Cardiac fibroblast (primary cell): ENCODE measurements around the gene MMP28.

ENCODE experiments used
- DNase-seq, 2 donors: peaks; one replicate each; pipeline versions ENCODE4 v3.0.0 to v3.0.0-alpha.2; 2010; ENCODE audit warnings: low read depth in 2 of 2
- H3K4me3 ChIP-seq, 2 donors: replicated peaks in 1 of 2; 1 replicate in 1 of 2; 2 replicates in 1 of 2; pipeline ENCODE4 v1.5.1; 2011; ENCODE audit warnings: low read depth in 2 of 2, low read length in 2 of 2, mild to moderate bottlenecking in 2 of 2, moderate library complexity in 1 of 2
- TF ChIP-seq, protein P1 (sequence below): IDR thresholded peaks from one replicate; pipeline ENCODE4 v1.5.1; 2011; ENCODE audit warnings: low read depth, mild to moderate bottlenecking, low read length, inconsistent platforms

Gene MMP28

DNA sequence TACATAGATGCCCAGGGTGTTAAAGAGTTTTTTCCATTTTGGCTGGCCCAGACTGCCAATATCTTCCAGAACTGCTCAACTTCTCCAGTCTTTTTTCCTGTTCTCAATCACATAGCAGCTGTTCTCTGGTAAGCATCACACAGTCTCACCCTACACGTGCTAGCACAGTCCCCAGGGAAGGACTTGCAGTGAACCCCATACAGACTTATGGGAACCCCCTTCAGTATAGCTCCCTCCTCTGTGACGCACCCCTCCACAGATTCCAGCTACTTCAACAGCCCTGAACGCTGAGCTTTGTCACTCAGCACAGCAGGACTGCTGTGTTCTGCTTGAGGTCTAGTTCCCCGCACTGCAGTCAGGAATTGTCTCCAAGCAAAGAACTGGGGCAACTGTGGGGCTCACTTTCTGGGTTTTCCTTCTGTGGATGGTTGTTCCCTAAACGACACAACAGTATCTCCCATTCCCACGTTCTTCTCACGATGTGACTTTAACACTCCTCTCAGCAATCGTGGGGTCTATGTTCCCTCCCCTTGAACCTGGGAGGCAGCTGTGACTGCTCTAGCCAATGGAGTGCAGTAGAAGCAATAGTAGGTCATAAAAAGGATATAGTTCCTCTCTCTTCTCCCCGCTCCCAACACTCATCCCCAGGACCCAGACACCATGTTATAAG is 3.6 kb downstream of the MMP28 start:
- H3K4me3 ChIP-seq: no peak overlapping the region
- TF ChIP-seq, protein P1, sequence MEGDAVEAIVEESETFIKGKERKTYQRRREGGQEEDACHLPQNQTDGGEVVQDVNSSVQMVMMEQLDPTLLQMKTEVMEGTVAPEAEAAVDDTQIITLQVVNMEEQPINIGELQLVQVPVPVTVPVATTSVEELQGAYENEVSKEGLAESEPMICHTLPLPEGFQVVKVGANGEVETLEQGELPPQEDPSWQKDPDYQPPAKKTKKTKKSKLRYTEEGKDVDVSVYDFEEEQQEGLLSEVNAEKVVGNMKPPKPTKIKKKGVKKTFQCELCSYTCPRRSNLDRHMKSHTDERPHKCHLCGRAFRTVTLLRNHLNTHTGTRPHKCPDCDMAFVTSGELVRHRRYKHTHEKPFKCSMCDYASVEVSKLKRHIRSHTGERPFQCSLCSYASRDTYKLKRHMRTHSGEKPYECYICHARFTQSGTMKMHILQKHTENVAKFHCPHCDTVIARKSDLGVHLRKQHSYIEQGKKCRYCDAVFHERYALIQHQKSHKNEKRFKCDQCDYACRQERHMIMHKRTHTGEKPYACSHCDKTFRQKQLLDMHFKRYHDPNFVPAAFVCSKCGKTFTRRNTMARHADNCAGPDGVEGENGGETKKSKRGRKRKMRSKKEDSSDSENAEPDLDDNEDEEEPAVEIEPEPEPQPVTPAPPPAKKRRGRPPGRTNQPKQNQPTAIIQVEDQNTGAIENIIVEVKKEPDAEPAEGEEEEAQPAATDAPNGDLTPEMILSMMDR: no peak
- DNase-seq: no peak

DNA sequence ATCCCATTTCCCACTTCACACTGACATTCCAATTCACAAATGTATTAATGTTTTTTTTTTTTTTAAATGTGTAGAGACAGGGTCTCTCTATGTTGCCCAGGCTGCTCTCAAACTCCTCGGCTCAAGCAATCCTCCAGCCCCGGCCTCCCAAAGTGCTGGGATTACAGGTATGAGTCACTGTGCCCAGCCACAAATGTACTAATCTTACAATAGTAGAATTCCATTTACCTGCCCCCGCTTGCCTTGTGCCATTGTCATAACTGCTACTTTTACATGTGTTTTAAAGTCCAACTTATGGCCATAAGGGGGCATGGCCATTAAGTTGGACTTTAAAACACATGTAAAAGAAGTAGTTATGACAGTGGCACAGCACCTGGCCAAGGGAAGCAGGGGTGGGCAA is 4.6 kb downstream of the MMP28 start:
- DNase-seq: peak in 1 of 2 donors; percentile 26
- TF ChIP-seq, protein P1: no peak
- no peak overlapping the region for H3K4me3 ChIP-seq

DNA sequence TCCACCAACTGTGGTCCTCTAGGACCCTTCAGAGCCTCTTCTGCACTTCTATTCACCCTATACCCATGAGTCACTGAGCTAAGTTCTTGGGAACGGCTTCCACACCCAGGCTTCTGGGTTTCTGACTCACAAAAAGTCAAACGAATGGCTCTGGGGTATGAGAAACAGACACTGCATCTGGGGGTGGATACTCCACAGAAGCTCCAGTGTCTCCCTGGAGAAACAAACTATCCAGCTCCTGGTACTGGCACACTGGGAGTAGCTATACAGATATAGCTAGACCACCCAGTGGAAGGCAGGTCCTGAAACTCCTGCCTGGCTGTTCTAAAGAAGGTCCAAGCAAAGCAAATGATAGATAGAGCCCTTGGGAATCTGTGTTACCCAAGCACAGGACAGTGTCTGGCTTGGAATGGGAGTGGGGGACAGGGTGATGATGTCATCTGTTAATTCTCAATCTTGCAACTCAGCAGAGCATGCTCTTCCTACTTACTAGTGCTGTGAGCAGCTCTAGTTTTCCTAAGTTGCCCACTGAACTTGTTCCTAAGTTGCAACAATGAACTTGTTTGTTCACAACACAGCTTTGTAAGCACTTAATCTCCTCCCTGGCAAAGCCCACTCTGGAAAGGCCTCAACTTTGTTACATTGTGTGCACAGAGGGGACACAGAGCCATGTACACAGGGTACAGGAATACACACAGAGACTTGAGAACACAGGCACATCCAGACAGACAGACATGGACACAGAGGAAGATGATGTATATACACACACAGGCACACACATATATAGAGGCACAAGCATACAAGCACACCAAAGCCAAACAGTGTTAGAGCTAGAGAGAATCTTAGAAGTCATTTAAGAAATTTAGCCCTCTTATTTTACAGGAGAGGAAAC is 6.7 kb downstream of the MMP28 start:
- TF ChIP-seq, protein P1: no peak
- no peak overlapping the region for H3K4me3 ChIP-seq
- DNase-seq: peak; percentile 72 to 92

DNA sequence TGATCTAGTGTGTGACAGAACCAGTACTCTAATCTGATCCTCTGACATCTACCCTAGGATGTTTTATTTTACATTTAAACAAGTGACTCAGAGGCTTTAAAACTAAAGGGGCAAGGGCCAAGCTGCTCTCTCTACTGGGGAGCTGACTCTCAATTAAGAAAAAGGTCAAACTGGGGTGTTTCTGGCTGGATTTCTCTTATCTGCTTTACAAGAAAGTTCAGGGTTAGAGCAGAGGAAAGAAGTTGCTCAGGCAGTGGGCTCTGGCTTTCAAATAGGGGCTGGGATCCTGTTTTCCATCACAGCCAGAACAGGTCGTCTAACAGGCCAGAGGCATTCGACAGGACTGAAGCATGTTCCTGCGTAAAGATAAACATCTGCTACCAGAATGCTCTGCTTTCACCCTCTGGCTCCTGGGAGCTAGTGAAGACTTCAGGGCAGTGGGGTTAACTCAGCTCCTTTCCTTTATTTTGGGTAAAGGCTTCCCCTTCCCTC is 8.5 kb downstream of the MMP28 start:
- no peak overlapping the region for H3K4me3 ChIP-seq
- TF ChIP-seq, protein P1: no peak
- peak in 1 of 2 donors; percentile 29 for DNase-seq

DNA sequence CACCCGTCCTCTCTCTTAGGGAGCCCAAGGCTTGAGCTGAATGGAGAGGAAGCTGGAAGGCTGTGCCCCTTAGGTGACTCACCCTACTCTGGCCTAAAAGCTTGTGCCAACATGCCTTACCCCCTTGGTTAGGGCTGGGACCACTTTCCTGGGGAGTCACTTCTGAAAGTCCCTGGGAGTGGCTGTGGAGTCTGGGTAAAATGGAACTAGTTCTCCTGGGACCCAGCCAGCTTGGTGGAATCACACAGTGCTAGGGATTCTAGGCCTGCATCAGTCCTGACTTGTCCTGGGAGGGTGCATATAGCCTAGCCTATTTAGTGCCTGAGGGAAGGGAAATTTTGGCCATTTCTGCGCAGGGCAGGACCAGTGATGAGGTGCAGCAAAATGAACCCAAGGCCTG is 10.5 kb downstream of the MMP28 start:
- no peak for DNase-seq
- no peak overlapping the region for H3K4me3 ChIP-seq
- TF ChIP-seq, protein P1: no peak

DNA sequence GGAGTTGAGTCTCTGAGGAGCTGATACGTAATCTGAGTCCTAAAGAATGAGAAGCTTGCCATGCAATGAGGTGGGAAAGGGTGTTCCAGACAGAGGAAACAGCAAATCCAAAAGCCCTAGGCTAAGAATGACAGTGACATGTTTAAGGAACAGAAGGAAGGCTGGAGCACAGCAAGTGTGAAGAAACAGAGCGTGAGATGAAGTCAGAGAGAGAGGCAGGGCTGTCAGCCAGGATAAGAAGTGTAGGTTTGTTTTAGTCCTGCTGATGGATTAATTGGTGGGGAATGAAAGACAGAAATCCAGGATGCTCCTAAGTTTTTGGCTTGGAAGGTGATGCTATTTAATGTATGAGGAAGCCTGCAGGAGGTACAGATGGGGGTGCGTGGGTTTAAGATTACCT is 14.5 kb downstream of the MMP28 start:
- H3K4me3 ChIP-seq: no peak overlapping the region
- peak in 1 of 2 donors; percentile 9 for DNase-seq
- TF ChIP-seq, protein P1: no peak
